A549 treated with DMSO at 1 μM for 4 hours (cell line): ENCODE results near the gene ADISSP. TPM values are rescaled to one million over a fixed set of nuclear protein-coding genes. Genes with fewer than 3 reads are reported as not detected.

ENCODE experiments used
- total RNA-seq: library from RNA; stranded (reverse); fragments of 200-300 nt; extraction: Qiagen RNA extraction; gene quantifications from 5 replicates; pipeline ENCODE4 v1.2.3, GENCODE V29; 2022; ENCODE audit warnings: low read depth

Gene ADISSP
- total RNA-seq: 115 to 165 TPM (median 140 TPM) in 5 replicates

DNA sequence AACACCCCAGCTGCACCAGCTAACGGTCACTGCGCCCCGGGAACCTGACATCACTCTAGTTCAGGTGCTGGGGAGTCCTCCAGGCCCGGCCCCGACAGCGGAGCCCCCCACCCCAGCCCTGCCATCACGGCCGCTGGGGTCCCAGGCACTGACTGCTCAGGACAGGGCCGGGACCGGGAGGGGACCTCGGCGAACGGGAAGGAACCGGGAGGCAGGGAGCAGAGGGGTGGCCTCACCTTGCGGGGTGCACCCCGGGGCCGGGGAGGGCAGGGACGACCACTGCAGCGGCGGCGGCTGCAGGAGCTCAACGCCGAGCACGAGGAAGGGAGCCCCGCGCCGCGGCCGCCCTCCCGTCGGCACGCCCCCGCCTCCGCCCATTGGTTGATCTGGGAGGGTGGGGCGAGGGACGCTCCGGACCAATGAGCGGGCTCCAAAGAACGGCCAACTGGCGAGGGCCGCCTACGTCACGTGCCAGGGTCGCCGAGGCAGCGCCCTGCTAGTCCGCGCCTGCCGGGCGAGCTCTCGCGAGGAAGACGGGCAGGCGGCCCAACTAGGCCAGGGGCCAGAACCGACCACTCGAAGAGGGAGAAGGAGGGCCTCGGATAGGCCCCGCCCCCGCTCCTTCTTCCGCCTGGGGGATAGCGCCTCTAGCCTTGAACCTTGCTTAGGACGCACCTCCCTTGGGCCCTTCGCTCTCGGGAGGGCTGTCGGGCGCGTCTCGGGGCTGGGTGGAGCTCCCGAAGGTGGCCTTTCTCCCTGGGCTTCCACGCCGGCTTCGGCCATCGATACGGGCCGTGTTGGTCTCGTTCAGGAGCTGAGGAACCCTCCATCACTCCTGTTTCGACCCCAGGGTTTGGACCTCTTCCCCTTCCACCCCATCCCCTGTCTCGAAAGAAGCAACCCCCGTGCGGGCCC is at the start of gene ADISSP:
Gene ADISSP, minus strand, starts transcription at position 327 of the 915 bp plus-strand sequence. CDS start 7,653 bp downstream, outside the sequence.

DNA sequence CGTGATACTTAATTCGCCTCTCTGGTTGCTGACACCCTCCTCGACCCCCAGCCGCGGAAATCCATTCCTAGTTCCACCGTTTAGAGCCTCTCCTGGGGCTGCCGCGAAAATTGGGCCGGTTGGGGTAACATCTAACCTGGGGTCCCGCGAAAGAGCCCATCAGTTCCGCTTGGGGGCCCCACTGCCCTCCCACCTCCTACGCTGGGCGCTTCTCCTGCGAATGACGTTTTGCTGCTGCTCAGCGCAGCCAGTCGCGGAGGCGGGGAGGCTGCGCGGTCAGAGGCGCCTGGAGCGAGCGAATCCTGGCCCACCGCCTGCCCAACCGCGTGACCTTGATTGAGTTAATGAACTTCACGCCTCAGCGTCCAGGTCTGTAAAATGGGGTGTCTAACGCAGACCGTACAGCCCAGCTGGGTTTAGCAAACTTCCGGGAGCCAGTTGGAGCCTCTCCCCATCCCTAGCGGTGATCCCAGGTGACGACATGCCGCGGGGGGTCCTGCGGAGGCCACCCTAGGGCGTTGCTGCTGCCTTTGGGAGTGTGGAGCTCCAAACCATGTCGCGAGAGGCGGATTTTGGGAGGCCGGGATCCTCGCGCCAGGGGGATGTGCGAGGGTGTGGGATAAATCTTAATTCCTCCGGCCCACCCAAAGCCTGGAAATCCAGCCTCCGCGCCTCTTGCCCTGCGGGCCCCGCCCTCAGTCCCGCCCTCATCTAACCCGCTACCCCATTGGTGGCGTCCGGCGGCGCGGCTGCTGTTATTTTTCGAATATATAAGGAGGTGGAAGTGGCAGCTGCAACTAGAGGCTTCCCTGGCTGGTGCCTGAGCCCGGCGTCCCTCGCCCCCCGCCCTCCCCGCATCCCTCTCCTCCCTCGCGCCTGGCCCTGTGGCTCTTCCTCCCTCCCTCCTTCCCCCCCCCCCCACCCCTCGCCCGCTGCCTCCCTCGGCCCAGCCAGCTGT is 28.2 kb upstream of the ADISSP start, which contains the start of gene CDC25B:
Gene CDC25B, plus strand, starts transcription at position 800 of the 958 bp plus-strand sequence. CDS start 222 bp downstream, outside the sequence.

DNA sequence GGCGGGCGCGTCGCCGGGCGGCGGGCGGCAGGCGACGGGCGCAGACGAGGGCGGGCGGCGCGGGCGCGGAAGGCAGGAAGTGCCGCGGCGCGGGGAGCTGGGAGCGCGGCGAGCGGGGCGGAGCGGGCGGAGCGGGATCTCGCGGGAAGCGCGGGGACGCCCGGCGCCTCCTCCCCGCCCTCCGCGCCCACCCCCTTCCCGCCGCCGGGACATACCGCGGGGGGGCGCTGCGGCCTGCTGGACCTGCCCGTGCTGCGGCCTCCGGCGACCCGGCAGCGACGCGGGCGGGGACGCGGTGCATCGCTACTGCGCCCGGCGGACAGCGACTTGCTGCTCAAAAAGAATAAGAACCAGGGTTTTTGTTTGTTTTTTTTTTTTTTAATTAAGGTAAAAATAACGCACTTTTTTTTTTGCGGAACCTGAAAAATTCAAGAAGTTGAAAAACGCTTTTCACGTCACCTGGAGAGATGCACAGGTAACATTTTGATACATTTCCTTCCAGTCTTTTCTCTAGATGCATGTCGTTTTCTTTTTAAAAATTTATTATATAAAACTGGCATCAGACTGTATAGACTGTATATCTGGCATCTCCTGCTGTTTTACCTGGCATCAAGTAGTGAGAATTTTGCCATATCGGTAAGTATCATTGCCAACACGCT is 19.2 kb upstream of the ADISSP start, which contains the start of gene CENPB:
Gene CENPB, minus strand, starts transcription at position 76 of the 659 bp plus-strand sequence. CDS start 257 bp downstream, outside the sequence.

DNA sequence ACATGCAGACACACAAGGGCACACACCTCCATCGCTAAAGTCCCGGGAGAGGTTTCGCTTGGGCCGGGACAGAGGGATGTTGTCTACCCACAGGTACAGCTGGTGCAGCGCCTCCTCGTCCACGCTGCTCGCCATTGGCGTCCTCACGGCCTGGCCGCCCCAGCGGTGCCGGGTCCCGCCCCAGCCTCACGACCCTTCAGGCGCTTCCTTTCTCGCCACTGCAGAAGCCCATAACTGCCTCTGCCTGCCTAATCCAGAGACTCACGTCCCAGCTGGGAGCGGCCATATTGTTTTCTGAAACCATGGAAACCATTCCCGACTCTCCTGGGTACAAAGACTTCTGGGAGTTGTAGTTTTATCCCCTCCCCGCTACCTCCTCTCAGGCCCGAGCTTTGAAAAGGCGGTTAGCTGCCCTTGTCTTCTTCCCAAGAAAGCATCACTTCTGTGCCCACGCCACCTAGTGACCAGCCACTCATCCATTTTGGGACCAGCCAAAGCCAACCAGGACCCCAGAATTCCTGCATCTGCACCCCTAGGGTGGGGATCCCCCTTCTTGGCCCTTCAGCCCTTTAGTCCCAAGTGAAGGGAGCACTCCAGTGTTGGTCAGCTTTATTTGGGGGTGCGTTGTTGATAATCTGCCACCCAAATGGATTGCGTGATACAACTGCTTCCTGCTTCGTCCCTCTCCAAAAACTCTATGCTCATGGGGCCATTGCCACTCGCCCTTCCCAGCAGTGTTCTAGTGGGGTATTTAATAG is 13.8 kb upstream of the ADISSP start, which contains the start of gene SPEF1:
Gene SPEF1, minus strand, starts transcription at position 296 of the 758 bp plus-strand sequence. Its CDS starts 161 bp downstream, at position 135.

DNA sequence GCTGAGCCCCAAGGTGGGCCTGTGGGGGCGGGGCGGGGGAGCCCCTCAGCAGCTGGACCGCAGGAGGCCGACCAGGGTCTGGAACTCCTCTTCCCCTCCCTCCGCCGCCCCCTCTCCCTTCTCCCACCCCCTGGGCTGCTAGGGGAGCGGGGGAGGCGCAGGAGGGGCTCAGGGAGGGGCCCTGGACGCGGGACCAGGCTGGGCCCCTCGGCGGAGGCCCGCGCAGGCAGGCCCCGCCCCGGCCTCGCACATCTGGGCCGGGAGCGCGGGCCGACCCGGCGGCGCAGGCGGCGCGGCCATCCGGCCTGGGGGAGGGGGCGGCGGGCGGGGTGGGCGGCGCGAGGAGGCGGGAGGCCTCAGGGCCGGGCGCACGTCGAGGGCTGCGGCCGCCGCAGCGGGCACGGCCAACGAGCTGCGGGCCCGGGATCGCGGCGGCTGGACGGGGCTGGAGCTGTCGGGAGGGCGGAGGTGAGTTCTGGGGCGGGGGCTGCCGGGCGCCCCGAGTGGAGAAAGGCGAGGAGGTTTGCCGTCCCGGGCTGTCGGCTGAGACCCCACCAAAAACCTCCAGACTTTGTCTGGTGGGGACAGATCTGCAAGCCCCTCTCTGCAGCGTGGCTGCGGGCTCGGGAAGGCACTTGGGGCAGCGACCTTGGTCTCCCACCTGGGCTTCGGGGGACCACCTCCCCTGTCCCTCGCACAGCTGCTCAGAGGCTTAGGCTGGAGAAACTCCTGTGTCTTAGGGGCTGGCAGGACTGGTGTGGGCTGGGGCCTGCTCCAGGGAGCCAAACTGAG is 35.0 kb downstream of the ADISSP start, which contains the start of gene HSPA12B:
Gene HSPA12B, plus strand, starts transcription at position 359 of the 792 bp plus-strand sequence. CDS start 5,990 bp downstream, outside the sequence.

DNA sequence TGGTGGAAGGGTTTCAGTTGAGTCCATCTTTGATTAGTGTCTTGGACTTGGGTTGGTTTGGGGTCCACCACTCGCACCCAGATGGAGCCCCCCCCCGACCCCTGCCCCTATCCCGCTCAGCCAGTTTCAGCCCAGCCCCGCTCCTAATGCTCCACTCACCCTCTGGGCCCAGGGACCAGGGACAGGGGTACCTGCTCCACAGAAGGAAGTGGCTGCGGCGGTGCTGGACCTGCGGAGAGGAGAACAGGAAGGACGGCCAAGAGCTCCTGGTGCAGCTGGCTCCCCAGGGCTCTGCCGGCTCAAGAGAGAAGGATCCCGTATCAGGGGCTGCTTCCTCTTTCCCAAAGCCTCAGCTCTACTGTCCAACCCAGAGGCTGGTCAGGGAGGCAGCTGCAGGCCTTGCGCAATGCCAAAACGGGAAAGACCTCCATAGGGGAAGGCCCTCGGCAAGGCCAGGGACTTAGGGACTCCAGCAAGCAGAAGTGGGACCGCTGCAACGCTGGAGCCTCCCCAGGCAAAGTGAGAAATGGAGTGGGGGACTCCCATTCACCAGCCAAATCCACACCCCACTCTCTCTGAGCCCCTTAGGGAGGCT is 55.2 kb downstream of the ADISSP start, which contains the start of gene SIGLEC1:
Gene SIGLEC1, minus strand, starts transcription at position 322 of the 595 bp plus-strand sequence. CDS start 5,472 bp downstream, outside the sequence.

Other genes with a start within 250 kb of the ADISSP start
- not detected in 5 replicates for gene GFRA4, start 104.4 kb downstream of the ADISSP start, total RNA-seq
- 0.05 to 0.06 TPM (median 0.05 TPM) in 3 of 5 replicates, not detected in the others for gene ADAM33, start 85.7 kb downstream of the ADISSP start, total RNA-seq
- 0.01 to 0.04 TPM (median 0.02 TPM) in 3 of 5 replicates, not detected in the others for gene SIGLEC1, start 55.2 kb downstream of the ADISSP start, total RNA-seq
- 0.28 to 0.53 TPM (median 0.38 TPM) in 5 replicates for gene HSPA12B, start 35.1 kb downstream of the ADISSP start, total RNA-seq
- gene SPEF1, start 13.7 kb upstream of the ADISSP start, total RNA-seq: 1.6 to 2.4 TPM (median 2.0 TPM) in 5 replicates
- gene CENPB, start 19.0 kb upstream of the ADISSP start, total RNA-seq: 109 to 122 TPM (median 116 TPM) in 5 replicates
- gene CDC25B, start 28.6 kb upstream of the ADISSP start, total RNA-seq: 175 to 226 TPM (median 212 TPM) in 5 replicates
- gene AP5S1, start 52.8 kb upstream of the ADISSP start, total RNA-seq: 14.7 to 20.4 TPM (median 18.7 TPM) in 5 replicates
- gene MAVS, start 79.1 kb upstream of the ADISSP start, total RNA-seq: 19.5 to 26.3 TPM (median 24.3 TPM) in 5 replicates
- gene PANK2, start 121.6 kb upstream of the ADISSP start, total RNA-seq: 50.4 to 60.3 TPM (median 57.8 TPM) in 5 replicates
- 11.7 to 15.2 TPM (median 15.0 TPM) in 5 replicates for gene RNF24, start 247.8 kb upstream of the ADISSP start, total RNA-seq